Measurements from ENCODE around the gene MAPK14. TPM values are rescaled to one million over a fixed set of nuclear protein-coding genes. Genes with fewer than 3 reads are reported as not detected.

MAPK14 gene
- total and polyA plus RNA-seq, 2 donors from 2014 or later = 19.9 to 56.6 TPM

DNA sequence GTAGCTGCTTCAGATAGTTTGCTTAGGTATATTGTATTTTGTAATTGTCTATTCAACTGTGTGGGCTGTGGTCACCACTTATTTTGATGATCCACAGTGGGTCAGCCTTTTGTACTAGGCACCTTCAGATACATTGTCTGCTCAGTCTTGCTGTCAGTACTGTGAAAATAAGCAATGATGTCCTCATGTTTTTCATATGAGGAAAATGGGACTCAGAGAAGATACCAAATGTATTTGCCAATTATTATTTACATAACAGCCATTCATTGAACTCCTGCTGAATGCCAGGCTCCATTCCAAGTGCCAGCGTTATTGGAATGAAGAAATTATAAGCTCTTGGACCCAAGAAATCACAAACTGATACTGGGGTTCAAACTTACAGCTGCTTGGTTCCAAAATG lies 28.6 kb downstream of the MAPK14 start:
- Histone ChIP-seq H3K9ac (ENCODE audit: low read length in 3 of 3) (no peak overlapping the region), H3K36me3 (ENCODE audit: control insufficient read depth in 2 of 3, insufficient read depth in 3 of 3, low read length in 3 of 3) (peaks cover 0 to 6% (median 5%) of the 10 kb centered on the region in 3 donors), H3K4me3 (ENCODE audit: low read length in 3 of 3) (no peak overlapping the region), H3K9me3 (ENCODE audit: control insufficient read depth in 2 of 3, insufficient read depth in 1 of 3, low read length in 3 of 3) (no peaks in the 10 kb centered on the region), H3K27ac (ENCODE audit: low read depth in 2 of 2, low read length in 2 of 2) (no peak overlapping the region), H3K27me3 (ENCODE audit: control insufficient read depth, insufficient read depth, low read length) (no peaks in the 10 kb centered on the region), H3K4me1 (ENCODE audit: control insufficient read depth in 2 of 3, insufficient read depth in 2 of 3, low read depth in 1 of 3, low read length in 3 of 3) (no peaks in the 10 kb centered on the region)
- intact Hi-C loops (cut with DNase I) = no loop called here
- no peak for FAIRE-seq
- TF ChIP-seq, protein P1, sequence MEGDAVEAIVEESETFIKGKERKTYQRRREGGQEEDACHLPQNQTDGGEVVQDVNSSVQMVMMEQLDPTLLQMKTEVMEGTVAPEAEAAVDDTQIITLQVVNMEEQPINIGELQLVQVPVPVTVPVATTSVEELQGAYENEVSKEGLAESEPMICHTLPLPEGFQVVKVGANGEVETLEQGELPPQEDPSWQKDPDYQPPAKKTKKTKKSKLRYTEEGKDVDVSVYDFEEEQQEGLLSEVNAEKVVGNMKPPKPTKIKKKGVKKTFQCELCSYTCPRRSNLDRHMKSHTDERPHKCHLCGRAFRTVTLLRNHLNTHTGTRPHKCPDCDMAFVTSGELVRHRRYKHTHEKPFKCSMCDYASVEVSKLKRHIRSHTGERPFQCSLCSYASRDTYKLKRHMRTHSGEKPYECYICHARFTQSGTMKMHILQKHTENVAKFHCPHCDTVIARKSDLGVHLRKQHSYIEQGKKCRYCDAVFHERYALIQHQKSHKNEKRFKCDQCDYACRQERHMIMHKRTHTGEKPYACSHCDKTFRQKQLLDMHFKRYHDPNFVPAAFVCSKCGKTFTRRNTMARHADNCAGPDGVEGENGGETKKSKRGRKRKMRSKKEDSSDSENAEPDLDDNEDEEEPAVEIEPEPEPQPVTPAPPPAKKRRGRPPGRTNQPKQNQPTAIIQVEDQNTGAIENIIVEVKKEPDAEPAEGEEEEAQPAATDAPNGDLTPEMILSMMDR (IDR thresholded peaks at IDR 0.05; ENCODE audit: borderline replicate concordance, extremely low read depth, insufficient read depth) = no peak
- no peak for DNase-seq

DNA sequence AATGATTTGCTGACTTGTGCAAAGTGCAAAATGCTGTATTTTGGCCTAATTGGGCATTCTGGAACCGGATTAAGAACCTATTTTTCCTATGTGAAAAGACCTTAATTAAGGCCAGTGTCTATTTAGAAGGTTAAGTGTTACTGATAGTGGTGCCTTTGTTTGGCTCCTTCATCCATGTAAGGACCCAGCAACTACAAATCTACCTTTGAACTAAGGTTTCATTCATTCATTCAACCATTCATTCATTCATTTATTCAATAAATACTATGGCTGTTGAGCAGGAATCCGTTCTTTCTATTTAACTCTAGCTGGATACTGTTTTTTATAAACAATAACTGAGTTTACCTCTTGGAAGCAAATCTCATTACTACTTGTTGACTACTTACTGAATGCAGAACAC lies 33.6 kb downstream of the MAPK14 start:
- H3K27ac ChIP-seq (ENCODE audit: low read depth in 2 of 2, low read length in 2 of 2) = no peak overlapping the region
- intact Hi-C loops (cut with DNase I) = no loop called here
- peaks cover 0 to 6% (median 5%) of the 10 kb centered on the region in 3 donors for H3K36me3 ChIP-seq (ENCODE audit: control insufficient read depth in 2 of 3, insufficient read depth in 3 of 3, low read length in 3 of 3)
- H3K4me1 ChIP-seq (ENCODE audit: control insufficient read depth in 2 of 3, insufficient read depth in 2 of 3, low read depth in 1 of 3, low read length in 3 of 3) = peaks cover 0 to 5% (median 0%) of the 10 kb centered on the region in 3 donors
- no peak overlapping the region for H3K4me3 ChIP-seq (ENCODE audit: low read length in 3 of 3)
- DNase-seq (no peak), FAIRE-seq (no peak)
- H3K27me3 ChIP-seq (ENCODE audit: control insufficient read depth, insufficient read depth, low read length) = no peaks in the 10 kb centered on the region
- no peak overlapping the region for H3K9ac ChIP-seq (ENCODE audit: low read length in 3 of 3)
- TF ChIP-seq, protein P1 (IDR thresholded peaks at IDR 0.05; ENCODE audit: borderline replicate concordance, extremely low read depth, insufficient read depth) = no peak
- no peaks in the 10 kb centered on the region for H3K9me3 ChIP-seq (ENCODE audit: control insufficient read depth in 2 of 3, insufficient read depth in 1 of 3, low read length in 3 of 3)

DNA sequence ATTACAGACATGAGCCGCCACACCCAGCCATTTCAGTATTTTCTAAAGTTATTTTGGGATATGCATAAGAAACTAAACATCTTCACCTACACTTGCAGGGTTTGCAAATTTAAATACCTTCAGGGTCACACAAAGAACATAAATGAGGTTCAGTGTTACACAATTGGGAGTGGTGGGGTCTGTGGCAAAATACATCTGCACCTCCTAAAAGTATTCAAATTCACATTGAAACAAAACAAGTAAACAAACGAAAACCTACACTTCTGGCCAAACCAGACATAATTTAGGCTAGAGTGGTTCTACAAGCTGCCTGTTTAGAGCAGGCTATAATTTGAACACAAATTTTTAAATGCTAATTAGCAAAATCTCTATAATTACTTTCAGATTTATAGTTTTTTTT lies 34.6 kb downstream of the MAPK14 start:
- no peak for FAIRE-seq
- no peak for DNase-seq
- no peak overlapping the region for H3K4me3 ChIP-seq (ENCODE audit: low read length in 3 of 3)
- no peak overlapping the region for H3K9ac ChIP-seq (ENCODE audit: low read length in 3 of 3)
- no peaks in the 10 kb centered on the region for H3K9me3 ChIP-seq (ENCODE audit: control insufficient read depth in 2 of 3, insufficient read depth in 1 of 3, low read length in 3 of 3)
- intact Hi-C loops (cut with DNase I) = no loop called here
- H3K27ac ChIP-seq (ENCODE audit: low read depth in 2 of 2, low read length in 2 of 2) = no peak overlapping the region
- no peaks in the 10 kb centered on the region for H3K27me3 ChIP-seq (ENCODE audit: control insufficient read depth, insufficient read depth, low read length)
- peaks cover 0 to 6% (median 5%) of the 10 kb centered on the region in 3 donors for H3K36me3 ChIP-seq (ENCODE audit: control insufficient read depth in 2 of 3, insufficient read depth in 3 of 3, low read length in 3 of 3)
- TF ChIP-seq, protein P1 (IDR thresholded peaks at IDR 0.05; ENCODE audit: borderline replicate concordance, extremely low read depth, insufficient read depth) = no peak
- H3K4me1 ChIP-seq (ENCODE audit: control insufficient read depth in 2 of 3, insufficient read depth in 2 of 3, low read depth in 1 of 3, low read length in 3 of 3) = peaks cover 0 to 7% (median 0%) of the 10 kb centered on the region in 3 donors
